Measurements from ENCODE around the gene KAZN.

Gene KAZN

DNA sequence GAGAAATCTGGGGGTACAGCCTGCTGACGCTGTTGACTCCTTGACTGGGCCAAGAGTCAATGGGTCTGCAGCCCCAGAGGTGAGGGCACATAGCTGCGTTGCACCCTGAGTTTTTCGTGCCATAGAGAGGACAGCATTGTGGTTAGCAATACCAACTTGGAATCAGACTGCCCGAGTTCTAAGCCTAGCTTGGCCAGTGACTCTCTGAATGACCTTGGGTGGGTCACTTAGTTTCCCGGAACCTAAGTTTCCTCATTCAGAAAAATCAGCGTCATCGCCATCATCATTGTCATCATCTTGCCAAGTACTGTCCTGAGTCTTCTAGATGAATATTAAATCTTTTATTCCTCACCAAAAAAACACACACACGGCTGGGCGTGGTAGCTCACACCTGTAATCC is 403.8 kb downstream of the KAZN start:
- H3K4me3 ChIP-seq (replicated peaks; ENCODE audit: low read depth, low read length) = no peak overlapping the region
- no peak for DNase-seq (ENCODE audit: extremely low read depth, insufficient read length)
- H3K36me3 ChIP-seq (ENCODE audit: control insufficient read depth, insufficient read depth, low read length) = no peaks in the 10 kb centered on the region
- TF ChIP-seq CTCF (IDR thresholded peaks at IDR 0.05; ENCODE audit: insufficient read depth, low read length, poor library complexity, severe bottlenecking) = no peak
- no peaks in the 10 kb centered on the region; the same call in none of the 2 replicates for H3K27me3 ChIP-seq (replicated peaks; ENCODE audit: control insufficient read depth, insufficient read depth, low read length)

GRCh38 chr1:15004396-15004795 is 405.9 kb downstream of the KAZN start:
- no peak for TF ChIP-seq CTCF (IDR thresholded peaks at IDR 0.05; ENCODE audit: insufficient read depth, low read length, poor library complexity, severe bottlenecking)
- Histone ChIP-seq H3K27me3 (replicated peaks; ENCODE audit: control insufficient read depth, insufficient read depth, low read length) (no peaks in the 10 kb centered on the region; the same call in 1 of the 2 replicates), H3K36me3 (ENCODE audit: control insufficient read depth, insufficient read depth, low read length) (no peaks in the 10 kb centered on the region), H3K4me3 (replicated peaks; ENCODE audit: low read depth, low read length) (no peak overlapping the region)
- DNase-seq (ENCODE audit: extremely low read depth, insufficient read length) = no peak

- no peak for TF ChIP-seq CTCF (IDR thresholded peaks at IDR 0.05; ENCODE audit: insufficient read depth, low read length, poor library complexity, severe bottlenecking)
- no peak for DNase-seq (ENCODE audit: extremely low read depth, insufficient read length)
- H3K4me3 ChIP-seq (replicated peaks; ENCODE audit: low read depth, low read length) = no peak overlapping the region
- H3K36me3 ChIP-seq (ENCODE audit: control insufficient read depth, insufficient read depth, low read length) = no peaks in the 10 kb centered on the region
- no peaks in the 10 kb centered on the region; the same call in 1 of the 2 replicates for H3K27me3 ChIP-seq (replicated peaks; ENCODE audit: control insufficient read depth, insufficient read depth, low read length)
Measured at GRCh38 chr1:15005116-15005515, 406.6 kb downstream of the KAZN start.

- Histone ChIP-seq H3K4me3 (replicated peaks; ENCODE audit: low read depth, low read length) (no peak overlapping the region), H3K36me3 (ENCODE audit: control insufficient read depth, insufficient read depth, low read length) (no peaks in the 10 kb centered on the region), H3K27me3 (replicated peaks; ENCODE audit: control insufficient read depth, insufficient read depth, low read length) (no peaks in the 10 kb centered on the region; the same call in 1 of the 2 replicates)
- DNase-seq (ENCODE audit: extremely low read depth, insufficient read length) = no peak
- no peak for TF ChIP-seq CTCF (IDR thresholded peaks at IDR 0.05; ENCODE audit: insufficient read depth, low read length, poor library complexity, severe bottlenecking)
Measured at GRCh38 chr1:15007368-15007767, 408.9 kb downstream of the KAZN start.

- Histone ChIP-seq H3K36me3 (ENCODE audit: control insufficient read depth, insufficient read depth, low read length) (no peaks in the 10 kb centered on the region), H3K4me3 (replicated peaks; ENCODE audit: low read depth, low read length) (no peak overlapping the region), H3K27me3 (replicated peaks; ENCODE audit: control insufficient read depth, insufficient read depth, low read length) (no peaks in the 10 kb centered on the region; the same call in 1 of the 2 replicates)
- no peak for DNase-seq (ENCODE audit: extremely low read depth, insufficient read length)
- no peak for TF ChIP-seq CTCF (IDR thresholded peaks at IDR 0.05; ENCODE audit: insufficient read depth, low read length, poor library complexity, severe bottlenecking)
Measured at GRCh38 chr1:15007842-15008241, 409.4 kb downstream of the KAZN start.
